ENCODE measurements around the gene DTNA. TPM values are rescaled to one million over a fixed set of nuclear protein-coding genes. Genes with fewer than 3 reads are reported as not detected.

Gene DTNA
- total RNA-seq, 1 experiment from 2014 or later: 9.6 TPM

GRCh38 chr18:34808389-34808788 is 98.3 kb downstream of the DTNA start:
- Histone ChIP-seq H3K4me1 (ENCODE audit: control insufficient read depth in 1 of 2, insufficient read depth in 2 of 2, low read length in 2 of 2) (peaks cover 7 to 25% of the 10 kb centered on the region in 2 experiments), H3K36me3 (ENCODE audit: control insufficient read depth in 1 of 2, insufficient read depth in 2 of 2, low read length in 2 of 2) (no peaks in the 10 kb centered on the region), H3K9ac (ENCODE audit: low read length) (no peak overlapping the region), H3K9me3 (ENCODE audit: control insufficient read depth in 1 of 2, insufficient read depth in 1 of 2, low read depth in 1 of 2, low read length in 2 of 2) (no peaks in the 10 kb centered on the region), H2AFZ (ENCODE audit: low read depth, low read length, poor library complexity, severe bottlenecking) (no peak overlapping the region), H4K20me1 (ENCODE audit: insufficient read depth) (no peaks in the 10 kb centered on the region), H3K79me2 (ENCODE audit: insufficient read depth, low read length) (no peaks in the 10 kb centered on the region), H3K27ac (ENCODE audit: low read depth, low read length) (no peak overlapping the region), H3K27me3 (ENCODE audit: insufficient read depth, low read length) (no peaks in the 10 kb centered on the region), H3K4me2 (ENCODE audit: low read length) (0 out of 2 replicates have a peak overlapping the region, but pooled peaks have one; percentile 58), H3K9me2 (ENCODE audit: insufficient read depth) (no peaks in the 10 kb centered on the region), H3K4me3 (replicated peaks in 1 of 2; ENCODE audit: low read depth in 1 of 2, low read length in 2 of 2) (no peak overlapping the region)
- intact Hi-C loops (cut with micrococcal nuclease): no loop called here
- ChIA-PET RAD21 (ENCODE audit: low non-redundant PET in 1 of 2, low total read pairs in 2 of 2, uncharacterized antibody in 2 of 2, unreplicated experiment in 2 of 2) (no interaction called here), POLR2A (no interaction called here), CTCF (interaction anchor here (0.6 to 0.8 kb wide), 2 partner anchors 21 to 686 kb away, joined by 3 to 4 read pairs; no protein-coding TSS in a partner anchor)
- DNase-seq (ENCODE audit: low read depth, low spot score): no peak
- no TSS peak for BruUV-seq (replicated peaks)
- ATAC-seq: no peak
- TF ChIP-seq ZFX (IDR thresholded peaks at IDR 0.05): no peak
- TF ChIP-seq SIN3A (IDR thresholded peaks at IDR 0.05; ENCODE audit: low read depth): no peak
- TF ChIP-seq ZBTB33 (IDR thresholded peaks at IDR 0.05; ENCODE audit: extremely low read depth, insufficient replicate concordance, low read length): no peak
- TF ChIP-seq CEBPB (IDR thresholded peaks at IDR 0.05; ENCODE audit: low read depth): no peak
- no peak for TF ChIP-seq TCF7L2 (IDR thresholded peaks at IDR 0.05; ENCODE audit: borderline replicate concordance, extremely low read depth, insufficient read depth, insufficient read length)
- TF ChIP-seq EGR1 (IDR thresholded peaks at IDR 0.05; ENCODE audit: low read depth): no peak

GRCh38 chr18:34809451-34810072 is 99.5 kb downstream of the DTNA start:
- peak; percentile 50 for DNase-seq (ENCODE audit: low read depth, low spot score)
- ChIA-PET POLR2A (no interaction called here), RAD21 (ENCODE audit: low non-redundant PET in 1 of 2, low total read pairs in 2 of 2, uncharacterized antibody in 2 of 2, unreplicated experiment in 2 of 2) (no interaction called here), CTCF (interaction anchor here (0.6 to 1.7 kb wide), 10 partner anchors 10 to 214 kb away, joined by 3 to 11 read pairs (median 4); no protein-coding TSS in a partner anchor)
- Histone ChIP-seq H3K4me1 (ENCODE audit: control insufficient read depth in 1 of 2, insufficient read depth in 2 of 2, low read length in 2 of 2) (peaks cover 7 to 25% of the 10 kb centered on the region in 2 experiments), H3K9me3 (ENCODE audit: control insufficient read depth in 1 of 2, insufficient read depth in 1 of 2, low read depth in 1 of 2, low read length in 2 of 2) (no peaks in the 10 kb centered on the region), H3K36me3 (ENCODE audit: control insufficient read depth in 1 of 2, insufficient read depth in 2 of 2, low read length in 2 of 2) (no peaks in the 10 kb centered on the region), H3K9me2 (ENCODE audit: insufficient read depth) (no peaks in the 10 kb centered on the region), H4K20me1 (ENCODE audit: insufficient read depth) (no peaks in the 10 kb centered on the region), H3K9ac (ENCODE audit: low read length) (no peak overlapping the region), H3K27ac (ENCODE audit: low read depth, low read length) (no peak overlapping the region), H3K27me3 (ENCODE audit: insufficient read depth, low read length) (no peaks in the 10 kb centered on the region), H3K4me3 (replicated peaks in 1 of 2; ENCODE audit: low read depth in 1 of 2, low read length in 2 of 2) (no peak overlapping the region), H3K79me2 (ENCODE audit: insufficient read depth, low read length) (no peaks in the 10 kb centered on the region), H3K4me2 (ENCODE audit: low read length) (no peak overlapping the region), H2AFZ (ENCODE audit: low read depth, low read length, poor library complexity, severe bottlenecking) (no peak overlapping the region)
- intact Hi-C loops (cut with micrococcal nuclease): no loop called here
- no TSS peak for BruUV-seq (replicated peaks)
- ATAC-seq: peak; percentile 69
- TF ChIP-seq CEBPB (IDR thresholded peaks at IDR 0.05; ENCODE audit: low read depth) (no peak), TCF7L2 (IDR thresholded peaks at IDR 0.05; ENCODE audit: borderline replicate concordance, extremely low read depth, insufficient read depth, insufficient read length) (no peak), EZH2 (IDR thresholded peaks at IDR 0.05) (no peak), ZFX (IDR thresholded peaks at IDR 0.05) (no peak), REST (IDR thresholded peaks at IDR 0.05; ENCODE audit: low read depth) (no peak), EGR1 (IDR thresholded peaks at IDR 0.05; ENCODE audit: low read depth) (no peak), CTCF (IDR thresholded peaks at IDR 0.05 in 2 of 3, conservative IDR thresholded peaks at IDR 0.05 in 1 of 3; ENCODE audit: borderline replicate concordance in 1 of 3, insufficient read depth in 1 of 3, low read depth in 2 of 3, low read length in 2 of 3) (peak; percentile 33 to 81 (median 72); a peak in 5 of 6 replicates), CBX3 (IDR thresholded peaks at IDR 0.05; ENCODE audit: low read depth) (no peak)

Data from HCT116 (cell line).